Fibroblast of the aortic adventitia (primary cell): ENCODE measurements around the gene C3orf33. TPM values are rescaled to one million over a fixed set of nuclear protein-coding genes. Genes with fewer than 3 reads are reported as not detected.
A peak's percentile ranks its signal among the peaks of the same experiment; 100 is the strongest.
"Not testable (repeated sequence)": the region's sequence is repeated elsewhere in the genome, so short reads cannot be mapped to it uniquely, and the experiment has no call there.

Experiments
- DNase-seq: peaks from one replicate; pipeline ENCODE4 v3.0.0-alpha.2; 2010; ENCODE audit warnings: low read depth
- H3K4me3 ChIP-seq: 2 replicates; pipeline ENCODE4 v1.5.1; 2011; ENCODE audit warnings: low read depth, mild to moderate bottlenecking, control low read depth, low read length, moderate library complexity
- CTCF ChIP-seq: IDR thresholded peaks from 2 replicates; pipeline ENCODE4 v1.5.1; 2011; ENCODE audit warnings: mild to moderate bottlenecking, low read length, control low read depth, inconsistent platforms; ENCODE audit not compliant: insufficient read depth
- total RNA-seq: library from RNA; depleted of rRNA; stranded (reverse); fragments of >200 nt; gene quantifications from 2 replicates; pipeline ENCODE4 v1.2.3, GENCODE V29; 2012; ENCODE audit warnings: low replicate concordance

The C3orf33 gene
- 2.8 and 5.7 TPM in 2 replicates for total RNA-seq

DNA sequence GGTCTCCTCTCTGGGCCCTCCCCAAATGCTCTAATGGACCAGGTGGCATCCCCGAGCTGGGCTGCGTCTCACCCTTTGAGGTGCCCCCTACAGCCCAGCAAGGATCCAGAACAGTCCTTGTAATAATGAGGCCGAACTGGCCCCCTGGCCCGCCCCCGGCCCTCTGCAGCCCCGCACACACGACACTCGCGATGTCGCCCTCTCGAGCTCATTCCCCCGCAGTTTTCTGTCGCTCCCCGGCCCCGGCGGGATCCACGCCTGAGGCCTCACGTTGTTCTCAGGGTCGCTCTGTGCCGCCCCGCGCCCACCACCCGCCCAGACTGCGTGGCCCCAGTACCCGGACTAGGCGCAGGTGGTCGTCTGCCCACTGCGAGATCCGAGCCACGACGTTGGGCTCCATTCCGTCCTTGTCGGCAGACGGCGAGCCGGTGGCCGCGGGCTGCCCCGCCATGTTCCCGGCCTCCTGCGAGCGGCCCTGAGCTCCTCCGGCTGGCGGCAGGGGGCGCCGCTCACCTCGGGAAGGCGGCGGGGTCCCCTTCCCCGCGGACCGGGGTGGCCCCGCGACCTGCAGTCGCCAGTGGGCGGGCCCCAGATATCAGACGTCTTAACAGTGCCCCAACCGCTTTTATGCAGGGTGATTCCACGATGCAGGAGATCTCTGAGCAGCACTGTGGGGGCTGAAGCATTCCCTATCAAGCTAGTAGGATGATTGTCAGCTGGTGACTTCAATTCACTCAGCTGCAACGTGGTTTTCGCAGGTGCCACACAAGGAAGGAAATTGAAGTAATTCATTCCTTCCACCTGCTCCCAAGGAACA, at the start of gene C3orf33:
C3orf33 (minus strand) TSS at position 477 of the 817 bp plus-strand sequence; CDS start at position 451, 26 bp downstream.
- peak within 1 kb of the TSS; percentile 78 for H3K4me3 ChIP-seq
- TF ChIP-seq CTCF: peak; percentile 66
- peak; percentile 45 for DNase-seq

GRCh38 chr3:155854141-155854940, 48.3 kb upstream of the C3orf33 start, which contains the start of gene SLC33A1:
Gene SLC33A1 (minus strand): TSS chr3:155854427. CDS start chr3:155853997, 430 bp downstream.
- peak within 1 kb of the TSS; percentile 79 for H3K4me3 ChIP-seq
- peak; percentile 99 for DNase-seq
- no peak for TF ChIP-seq CTCF

DNA sequence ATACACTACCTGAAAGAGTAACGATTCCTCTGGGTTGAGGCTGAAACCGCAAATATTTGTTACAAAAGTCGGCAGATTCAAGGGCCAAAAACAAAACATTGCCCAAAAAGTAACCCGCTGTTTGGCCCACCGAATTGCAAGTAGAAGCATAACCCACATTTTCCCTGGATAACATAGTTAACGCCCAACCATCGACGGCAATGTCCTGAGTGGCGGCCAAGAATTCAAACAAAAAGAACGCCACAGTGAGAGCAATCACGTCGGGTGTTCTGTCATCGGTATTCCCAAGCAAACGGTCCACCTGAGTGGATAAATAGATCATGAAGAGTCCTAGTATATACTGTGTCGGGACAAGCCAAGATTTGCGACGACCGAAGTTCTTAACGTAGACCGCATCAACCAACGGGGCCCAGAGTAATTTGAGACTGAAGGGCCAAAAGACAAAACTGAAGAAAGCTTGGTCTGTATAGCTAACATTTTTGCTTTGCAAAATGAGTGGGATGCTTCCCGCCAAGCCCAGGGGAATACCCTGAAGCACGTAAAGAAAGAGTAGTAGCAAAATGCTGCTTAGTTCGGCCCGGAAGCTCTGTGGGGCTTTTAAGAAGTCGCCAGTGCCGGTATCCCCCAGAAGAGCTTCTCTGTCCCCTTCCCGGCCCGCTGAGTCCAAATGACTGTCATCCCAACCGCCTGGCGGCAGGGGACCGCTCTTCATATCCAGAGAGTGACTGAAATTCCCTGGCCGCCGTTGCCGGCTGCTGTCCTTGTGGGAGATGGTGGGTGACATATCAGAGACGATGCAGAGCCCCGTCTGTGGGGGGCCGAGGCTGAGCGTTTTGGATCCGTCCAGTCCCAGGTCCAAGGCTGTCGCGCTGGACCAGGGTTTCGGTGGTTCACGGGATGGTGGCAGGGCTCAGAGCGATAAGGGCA, 47.4 kb upstream of the C3orf33 start:
- TF ChIP-seq CTCF: no peak
- H3K4me3 ChIP-seq: peak overlapping the region; percentile 79
- DNase-seq: peak; percentile 43

- no peak for DNase-seq
- H3K4me3 ChIP-seq: peak overlapping the region; percentile 79
- TF ChIP-seq CTCF: no peak
Observed at GRCh38 chr3:155852341-155852740, 46.3 kb upstream of the C3orf33 start.

DNA sequence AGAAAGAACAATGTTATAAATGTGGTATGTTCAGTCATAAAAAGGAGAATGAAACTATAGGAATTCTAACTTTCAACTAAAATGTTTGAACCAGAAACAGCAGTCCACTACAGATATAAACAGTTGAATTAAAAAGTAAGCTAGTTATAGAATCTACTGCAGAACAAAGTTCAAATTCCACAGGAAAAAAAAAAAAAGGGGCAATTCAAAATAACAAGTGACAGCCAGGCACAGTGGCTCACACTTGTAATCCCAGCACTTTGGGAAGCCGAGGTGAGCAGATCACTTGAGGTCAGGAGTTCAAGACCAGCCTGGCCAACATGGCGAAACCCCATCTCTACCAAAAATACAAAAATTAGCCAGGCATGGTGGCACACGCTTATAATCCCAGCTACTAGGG, 43.3 kb upstream of the C3orf33 start:
- not testable (repeated sequence) for DNase-seq, H3K4me3 ChIP-seq

DNA sequence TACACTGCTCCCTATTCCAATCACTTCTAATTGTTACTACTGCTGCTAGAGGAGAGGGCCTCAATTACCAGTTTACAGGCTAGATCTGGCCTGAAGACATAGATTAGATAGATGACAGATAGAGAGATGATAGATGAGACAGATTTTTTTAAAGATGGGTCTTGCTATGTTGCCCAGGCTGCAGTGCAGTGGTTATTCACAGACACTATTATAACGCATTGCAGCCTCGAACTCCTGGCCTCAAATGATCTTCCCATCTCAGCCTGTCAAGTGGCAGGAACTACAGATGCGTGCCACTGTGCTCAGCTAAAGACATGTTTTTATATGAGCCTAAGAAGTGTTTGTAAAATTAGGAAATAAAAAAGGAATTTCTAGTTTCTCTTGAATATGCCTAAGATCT, 41.9 kb upstream of the C3orf33 start:
- TF ChIP-seq CTCF: no peak
- DNase-seq: no peak
- no peak overlapping the region for H3K4me3 ChIP-seq
